ENCODE results near the gene ARHGAP18.

The ARHGAP18 gene

GRCh38 chr6:129643968-129644367 is 66.0 kb downstream of the ARHGAP18 start:
- DNase-seq (ENCODE audit: low read depth) = no peak

GRCh38 chr6:129643176-129643575 is 66.8 kb downstream of the ARHGAP18 start:
- no peak for DNase-seq (ENCODE audit: low read depth)

- no peak for DNase-seq (ENCODE audit: low read depth)
These were observed 67.7 kb downstream of the ARHGAP18 start for GRCh38 chr6:129642322-129642721.

GRCh38 chr6:129641344-129641743 is 68.6 kb downstream of the ARHGAP18 start:
- no peak for DNase-seq (ENCODE audit: low read depth)

GRCh38 chr6:129638686-129639085 is 71.3 kb downstream of the ARHGAP18 start:
- DNase-seq (ENCODE audit: low read depth) = no peak

- no peak for DNase-seq (ENCODE audit: low read depth)
These were observed 71.8 kb downstream of the ARHGAP18 start for GRCh38 chr6:129638055-129638684.

GRCh38 chr6:129637340-129638054 is 72.5 kb downstream of the ARHGAP18 start:
- DNase-seq (ENCODE audit: low read depth) = no peak

GRCh38 chr6:129635396-129636130 is 74.4 kb downstream of the ARHGAP18 start:
- no peak for DNase-seq (ENCODE audit: low read depth)

GRCh38 chr6:129634411-129635230 is 75.4 kb downstream of the ARHGAP18 start:
- no peak for DNase-seq (ENCODE audit: low read depth)

- no peak for DNase-seq (ENCODE audit: low read depth)
These were observed 76.4 kb downstream of the ARHGAP18 start for GRCh38 chr6:129633529-129633928.

- DNase-seq (ENCODE audit: low read depth) = no peak
These were observed 77.8 kb downstream of the ARHGAP18 start for GRCh38 chr6:129632172-129632613.

GRCh38 chr6:129631070-129631469 is 78.9 kb downstream of the ARHGAP18 start:
- DNase-seq (ENCODE audit: low read depth) = no peak

GRCh38 chr6:129630596-129630995 is 79.4 kb downstream of the ARHGAP18 start:
- DNase-seq (ENCODE audit: low read depth) = no peak

- no peak for DNase-seq (ENCODE audit: low read depth)
These were observed 81.7 kb downstream of the ARHGAP18 start for GRCh38 chr6:129628101-129628815.

GRCh38 chr6:129624488-129624887 is 85.5 kb downstream of the ARHGAP18 start:
- DNase-seq (ENCODE audit: low read depth) = no peak

GRCh38 chr6:129623008-129623732 is 86.8 kb downstream of the ARHGAP18 start:
- no peak for DNase-seq (ENCODE audit: low read depth)

GRCh38 chr6:129621252-129621651 is 88.7 kb downstream of the ARHGAP18 start:
- no peak for DNase-seq (ENCODE audit: low read depth)

- DNase-seq (ENCODE audit: low read depth) = no peak
These were observed 89.8 kb downstream of the ARHGAP18 start for GRCh38 chr6:129620234-129620610.

- DNase-seq (ENCODE audit: low read depth) = no peak
These were observed 90.3 kb downstream of the ARHGAP18 start for GRCh38 chr6:129619579-129620233.

GRCh38 chr6:129617986-129618385 is 92.0 kb downstream of the ARHGAP18 start:
- DNase-seq (ENCODE audit: low read depth) = no peak

All from stimulated activated CD8-positive, alpha-beta memory T cell treated with anti-CD3 and anti-CD28 coated beads, Interleukin-12 subunit alpha, Interleukin-12 subunit beta, amount 100 ng/mL, for 4 hours (primary cell).